H1 (cell line): ENCODE data around the gene LNPEP. TPM values are rescaled to one million over a fixed set of nuclear protein-coding genes. Genes with fewer than 3 reads are reported as not detected.

Experiments
- CTCF ChIA-PET: fragments of 300-600 bp; sonication (Branson Sonifier 250); formaldehyde crosslinking; loops from one replicate; lab custom pipeline; 2021; ENCODE audit not compliant: partially characterized antibody; lab: Charles Lee
- POLR2A ChIA-PET: fragments of 300-600 bp; sonication (Branson Sonifier 250); formaldehyde crosslinking; loops from one replicate; lab custom pipeline; 2021; ENCODE audit warnings: inconsistent platforms; ENCODE audit not compliant: partially characterized antibody; lab: Charles Lee
- DNase-seq, 2 experiments: peaks; one replicate each; pipeline versions ENCODE4 v3.0.0 to v3.0.0-alpha.2; 2010 to 2022; ENCODE audit warnings: low spot score in 2 of 2, low read depth in 1 of 2, mixed read lengths in 1 of 2
- FAIRE-seq: peaks from 2 replicates; lab custom pipeline; 2011; peaks lifted over from hg19 to GRCh38; lab: Jason Lieb, UNC
- H2AFZ ChIP-seq: 2 replicates; pipeline ENCODE4 v1.8.1; 2012; ENCODE audit warnings: low read length, inconsistent platforms
- H2AK5ac ChIP-seq: 2 replicates; pipeline ENCODE4 v1.6.1; 2013; ENCODE audit warnings: low read depth, low read length
- H2BK120ac ChIP-seq: replicated peaks from 2 replicates; pipeline ENCODE3; 2013; ENCODE audit warnings: low read depth, low read length, inconsistent platforms
- H2BK12ac ChIP-seq: 2 replicates; pipeline ENCODE4 v1.6.1; 2013; ENCODE audit warnings: low read depth, low read length
- H2BK15ac ChIP-seq: 2 replicates; pipeline ENCODE4 v1.6.1; 2013; ENCODE audit warnings: low read length
- H2BK20ac ChIP-seq: 2 replicates; pipeline ENCODE4 v1.6.1; 2013; ENCODE audit warnings: low read length
- H2BK5ac ChIP-seq: 2 replicates; pipeline ENCODE4 v1.6.1; 2013; ENCODE audit warnings: low read depth, low read length
- H3K14ac ChIP-seq: 2 replicates; pipeline ENCODE4 v1.6.1; 2013; ENCODE audit warnings: inconsistent platforms; ENCODE audit not compliant: insufficient read length
- H3K18ac ChIP-seq: 2 replicates; pipeline ENCODE4 v1.6.1; 2013; ENCODE audit warnings: low read length; ENCODE audit errors: extremely low read depth
- H3K23ac ChIP-seq: 2 replicates; pipeline ENCODE4 v1.6.1; 2013; ENCODE audit warnings: inconsistent platforms; ENCODE audit not compliant: insufficient read length
- H3K23me2 ChIP-seq: 2 replicates; pipeline ENCODE4 v1.6.1; 2013; ENCODE audit warnings: low read depth, low read length
- H3K27ac ChIP-seq: 2 replicates; pipeline ENCODE4 v1.6.1; 2011; ENCODE audit warnings: low read depth, low read length, inconsistent platforms
- H3K27me3 ChIP-seq, 4 experiments: replicated peaks in 1 of 4; 1 replicate in 1 of 4; 2 replicates in 3 of 4; pipeline versions ENCODE4 v1.6.1 to v1.8.1; 2011 to 2013; ENCODE audit warnings: low read length in 3 of 4, mild to moderate bottlenecking in 3 of 4, inconsistent platforms in 2 of 4, mixed read lengths in 2 of 4, moderate library complexity in 1 of 4; ENCODE audit not compliant: control insufficient read depth in 3 of 4, insufficient read depth in 3 of 4; ENCODE audit errors: extremely low read depth in 1 of 4
- H3K36me3 ChIP-seq, 4 experiments: 2 replicates each; pipeline versions ENCODE4 v1.6.1 to v1.8.1; 2011 to 2013; ENCODE audit warnings: mild to moderate bottlenecking in 4 of 4, low read length in 3 of 4, moderate library complexity in 2 of 4, control low read depth in 1 of 4, inconsistent platforms in 1 of 4; ENCODE audit not compliant: insufficient read depth in 4 of 4, control insufficient read depth in 2 of 4
- H3K4ac ChIP-seq: replicated peaks from 2 replicates; pipeline ENCODE3; 2013; ENCODE audit warnings: low read length, low read depth, mixed read lengths, inconsistent platforms; ENCODE audit not compliant: insufficient read length
- H3K4me1 ChIP-seq, 4 experiments: replicated peaks in 1 of 4; 1 replicate in 1 of 4; 2 replicates in 3 of 4; pipeline versions ENCODE4 v1.6.1 to v1.8.1; 2011 to 2013; ENCODE audit warnings: low read length in 3 of 4, inconsistent platforms in 2 of 4, mixed read lengths in 1 of 4; ENCODE audit not compliant: insufficient read depth in 4 of 4, control insufficient read depth in 3 of 4
- H3K4me2 ChIP-seq, 2 experiments: 2 replicates each; pipeline versions ENCODE4 v1.6.1 to v1.8.1; 2011 to 2013; ENCODE audit warnings: low read depth in 2 of 2, low read length in 2 of 2, control low read depth in 1 of 2, inconsistent platforms in 1 of 2, mild to moderate bottlenecking in 1 of 2; ENCODE audit not compliant: insufficient read depth in 1 of 2
- H3K4me3 ChIP-seq, 4 experiments: fragments of 200-600, 300-600 bp in 1 of 4; sonication (generic), shearing (Covaris generic), sonication (Bioruptor Twin) in 1 of 4; 2 replicates each; pipeline versions ENCODE4 v1.5.1 to v1.8.1; 2011 to 2016; ENCODE audit warnings: low read length in 4 of 4, low read depth in 3 of 4, control low read depth in 2 of 4, inconsistent platforms in 2 of 4, mild to moderate bottlenecking in 2 of 4, mixed read lengths in 1 of 4, moderate library complexity in 1 of 4; ENCODE audit not compliant: insufficient read depth in 2 of 4; ENCODE audit errors: extremely low read depth in 1 of 4
- H3K56ac ChIP-seq: replicated peaks from 2 replicates; pipeline ENCODE3; 2013; ENCODE audit warnings: low read depth, mild to moderate bottlenecking, mixed read lengths, low read length, inconsistent platforms; ENCODE audit not compliant: insufficient read length
- H3K79me1 ChIP-seq: 2 replicates; pipeline ENCODE4 v1.6.1; 2013; ENCODE audit warnings: low read depth, low read length, control low read depth
- H3K79me2 ChIP-seq, 2 experiments: 2 replicates each; pipeline versions ENCODE4 v1.6.1 to v1.8.1; 2012 to 2013; ENCODE audit warnings: low read length in 2 of 2, mild to moderate bottlenecking in 2 of 2, inconsistent platforms in 1 of 2; ENCODE audit not compliant: insufficient read depth in 2 of 2, control insufficient read depth in 1 of 2
- H3K9ac ChIP-seq, 4 experiments: replicated peaks in 1 of 4; 1 replicate in 1 of 4; 2 replicates in 3 of 4; pipeline versions ENCODE4 v1.6.1 to v1.8.1; 2011 to 2013; ENCODE audit warnings: low read depth in 3 of 4, low read length in 3 of 4, control low read depth in 2 of 4, mild to moderate bottlenecking in 2 of 4, moderate library complexity in 2 of 4, inconsistent platforms in 1 of 4; ENCODE audit errors: extremely low read depth in 1 of 4
- H3K9me3 ChIP-seq, 2 experiments: 2 replicates each; pipeline versions ENCODE4 v1.6.1 to v1.8.1; 2012 to 2013; ENCODE audit warnings: mild to moderate bottlenecking in 2 of 2, moderate library complexity in 2 of 2, control low read depth in 1 of 2, inconsistent platforms in 1 of 2, low read depth in 1 of 2, low read length in 1 of 2, mixed read lengths in 1 of 2; ENCODE audit not compliant: insufficient read depth in 2 of 2
- H4K20me1 ChIP-seq, 2 experiments: replicated peaks in 1 of 2; 2 replicates each; pipeline versions ENCODE3 to v1.8.1; 2011 to 2013; ENCODE audit warnings: inconsistent platforms in 2 of 2, low read length in 2 of 2, mild to moderate bottlenecking in 1 of 2; ENCODE audit not compliant: insufficient read depth in 2 of 2, control insufficient read depth in 1 of 2
- H4K5ac ChIP-seq: 2 replicates; pipeline ENCODE4 v1.6.1; 2013; ENCODE audit warnings: low read length, low read depth, mixed read lengths, inconsistent platforms; ENCODE audit not compliant: insufficient read length
- H4K8ac ChIP-seq: 2 replicates; pipeline ENCODE4 v1.8.0; 2013; ENCODE audit warnings: mild to moderate bottlenecking, moderate library complexity, low read length, inconsistent platforms; ENCODE audit not compliant: insufficient read depth; ENCODE audit errors: extremely low read depth
- H4K91ac ChIP-seq: replicated peaks from 2 replicates; pipeline ENCODE3; 2013; ENCODE audit warnings: low read length, mixed read lengths, inconsistent platforms; ENCODE audit not compliant: insufficient read length
- ASH2L ChIP-seq: fragments of 200-600, 300-600 bp; sonication (generic); IDR thresholded peaks from one replicate; pipeline ENCODE4 v1.7.1; 2017; ENCODE audit warnings: low read length
- CBX5 ChIP-seq: fragments of 300-800, 300-1000 bp; sonication (generic); IDR thresholded peaks from 2 replicates; pipeline ENCODE4 v1.7.1; 2016; ENCODE audit warnings: antibody characterized with exemption, low read length, low read depth
- CHD1 ChIP-seq: IDR thresholded peaks from 2 replicates; pipeline ENCODE4 v1.6.1; 2012; ENCODE audit warnings: low read depth, low read length, improper control_type of control experiment
- HDAC2 ChIP-seq, 2 experiments: fragments of 300-600 bp in 1 of 2; sonication (generic) in 1 of 2; IDR thresholded peaks; 2 replicates each; pipeline ENCODE4 v1.6.1; 2011 to 2012; ENCODE audit warnings: low read depth in 2 of 2, low read length in 2 of 2, mild to moderate bottlenecking in 2 of 2, moderate library complexity in 2 of 2, borderline replicate concordance in 1 of 2, inconsistent platforms in 1 of 2
- MAFK ChIP-seq: IDR thresholded peaks from 2 replicates; pipeline ENCODE4 v1.6.1; 2012; ENCODE audit warnings: low read depth, mild to moderate bottlenecking, improper control_type of control experiment, low read length
- PHF8 ChIP-seq: fragments of 200-600 bp; sonication (generic); conservative IDR thresholded peaks from 2 replicates; pipeline ENCODE4 v1.7.1; 2012; ENCODE audit warnings: low read depth, mild to moderate bottlenecking, inconsistent platforms, low read length, moderate library complexity
- RNF2 ChIP-seq: fragments of 200-900, 300-1000 bp; sonication (generic); IDR thresholded peaks from 2 replicates; pipeline ENCODE4 v1.7.1; 2016; ENCODE audit warnings: borderline replicate concordance, low read depth, mild to moderate bottlenecking, antibody characterized with exemption, low read length; ENCODE audit not compliant: poor library complexity, severe bottlenecking; ENCODE audit errors: missing control alignments
- SAP30 ChIP-seq: fragments of 300-600 bp; sonication (generic); IDR thresholded peaks from 2 replicates; pipeline ENCODE4 v1.7.1; 2012; ENCODE audit warnings: low read length, moderate library complexity, mild to moderate bottlenecking, inconsistent platforms; ENCODE audit not compliant: insufficient read depth, insufficient replicate concordance
- TEAD4 ChIP-seq: IDR thresholded peaks from 2 replicates; pipeline ENCODE4 v1.6.1; 2012; ENCODE audit warnings: low read depth, low read length, inconsistent platforms, mixed read lengths
- WGBS, 2 experiments: shearing (Covaris generic) in 1 of 2; methylation state at CpG; one replicate each; pipeline versions ENCODE4 v1.1.6 to v1.1.7; 2013 to 2015; ENCODE audit warnings: low lambda C conversion rate in 2 of 2, mixed read lengths in 2 of 2, inconsistent platforms in 1 of 2, low coverage in 1 of 2, missing lambda C conversion rate in 1 of 2; ENCODE audit not compliant: insufficient replicate concordance in 2 of 2, insufficient coverage in 1 of 2, insufficient read length in 1 of 2; ENCODE audit errors: extremely low coverage in 1 of 2, missing lambda C conversion rate in 1 of 2; 5-methylcytosine and 5-hydroxymethylcytosine counted together
- polyA plus RNA-seq, 7 experiments: library from polyadenylated mRNA; depleted of rRNA in 3 of 7; stranded (reverse) in 5 of 7; unstranded in 2 of 7; fragments of >200 nt in 5 of 7; fragments of 200-250 nt in 2 of 7; gene quantifications; 1 replicate in 5 of 7; 2 replicates in 1 of 7; 4 replicates in 1 of 7; pipeline versions ENCODE4 v1.2.1 to v1.2.3, GENCODE V29; 2011 to 2013; ENCODE audit warnings: missing spikeins in 2 of 7, mixed read lengths in 2 of 7
- total RNA-seq: library from RNA; stranded (reverse); fragmentation: NEBNext Ultra II Directional; extraction: Animal tissue kit (Norgen Biotek cat#: 25700); gene quantifications from 2 replicates; pipeline ENCODE4 v1.2.1, GENCODE V29; 2021
- TF ChIP-seq, protein P1 (sequence below): IDR thresholded peaks from 2 replicates; pipeline ENCODE4 v1.6.1; 2012; ENCODE audit warnings: low read length, inconsistent platforms

The LNPEP gene
- total and polyA plus RNA-seq, 2 of the 8 experiments (the other 6 are each of a cell fraction or from before 2014, with no cell fraction given), result 1.8 to 4.5 TPM

DNA sequence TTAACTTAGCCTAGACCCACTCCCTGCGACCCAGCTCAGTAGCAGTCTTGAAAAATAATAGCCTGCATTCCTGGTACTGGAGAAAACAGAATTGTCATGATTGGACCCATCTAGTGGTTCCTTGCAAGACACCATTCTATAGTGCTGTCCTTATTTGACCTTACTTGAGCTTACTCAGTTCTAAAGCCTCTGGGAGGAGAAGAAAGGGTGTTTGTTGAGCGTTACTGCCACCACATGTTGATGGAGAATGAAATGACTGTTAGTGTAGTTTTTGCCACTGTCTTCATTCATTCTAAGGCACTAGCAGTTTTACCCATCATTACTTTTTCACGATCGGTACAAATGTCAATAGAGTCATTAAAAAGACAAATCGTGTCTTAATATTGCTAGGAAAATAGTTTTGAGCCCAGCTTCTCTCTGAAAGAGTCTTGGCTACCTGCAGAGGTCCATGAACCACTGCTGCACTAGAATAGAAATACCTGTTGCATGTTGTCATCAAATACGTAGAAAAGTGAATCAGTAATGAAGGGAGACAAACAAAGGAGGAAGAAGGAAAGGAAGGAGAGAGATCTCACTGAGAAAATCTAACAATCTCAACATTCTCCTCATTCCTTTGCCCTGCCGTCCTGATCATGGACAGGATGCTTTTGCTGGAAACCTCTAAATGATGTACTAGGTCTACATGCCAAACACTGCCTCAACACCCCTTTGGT is 110.5 kb downstream of the LNPEP start:
- H3K18ac ChIP-seq, result no peak overlapping the region
- H3K4me2 ChIP-seq, result no peak overlapping the region
- 75% methylated on average over 7 of the region's 7 CpGs; no CpG with 5 or more reads in 1 of the 2 experiments for WGBS, 2 experiments
- no peaks in the 10 kb centered on the region for H3K36me3 ChIP-seq
- H2BK5ac ChIP-seq, result no peak overlapping the region
- no peak for FAIRE-seq
- H3K14ac ChIP-seq, result no peak overlapping the region
- H2BK12ac ChIP-seq, result no peak overlapping the region
- no peaks in the 10 kb centered on the region for H3K79me2 ChIP-seq
- no peaks in the 10 kb centered on the region for H3K27me3 ChIP-seq
- H3K9ac ChIP-seq, result no peak overlapping the region
- no peak overlapping the region for H4K91ac ChIP-seq
- H2AK5ac ChIP-seq, result no peak overlapping the region
- ChIA-PET CTCF (interaction anchor here (0.6 to 9.6 kb wide), 14 partner anchors 14 to 432 kb away, joined by 3 to 160 read pairs (median 4); partner anchors contain the start of gene LIX1), POLR2A (interaction anchor here (0.6 to 0.7 kb wide), 2 partner anchors 9 to 21 kb away, joined by 3 read pairs; no protein-coding TSS in a partner anchor)
- H3K79me1 ChIP-seq, result no peaks in the 10 kb centered on the region
- H4K5ac ChIP-seq, result no peak overlapping the region
- H3K4me1 ChIP-seq, result peaks cover 0 to 3% (median under 1%) of the 10 kb centered on the region in 4 experiments; a peak in 3 of 7 replicates
- H3K4me3 ChIP-seq, result no peak overlapping the region
- H3K27ac ChIP-seq, result no peak overlapping the region
- no peak overlapping the region for H2BK120ac ChIP-seq
- H3K4ac ChIP-seq, result no peak overlapping the region
- no peaks in the 10 kb centered on the region for H4K20me1 ChIP-seq
- no peak overlapping the region for H2AFZ ChIP-seq
- no peak for DNase-seq
- H3K9me3 ChIP-seq, result no peaks in the 10 kb centered on the region
- no peak overlapping the region for H3K56ac ChIP-seq
- no peak overlapping the region for H4K8ac ChIP-seq
- H2BK20ac ChIP-seq, result no peak overlapping the region
- H2BK15ac ChIP-seq, result no peak overlapping the region
- TF ChIP-seq HDAC2 (IDR thresholded peaks at IDR 0.05; ENCODE audit: borderline replicate concordance in 1 of 2, low read depth in 2 of 2, low read length in 2 of 2) (no peak), MAFK (no peak), ASH2L (no peak), CBX5 (no peak), CHD1 (no peak), TEAD4 (no peak), RNF2 (no peak), PHF8 (no peak), SAP30 (no peak)
- TF ChIP-seq, protein P1, sequence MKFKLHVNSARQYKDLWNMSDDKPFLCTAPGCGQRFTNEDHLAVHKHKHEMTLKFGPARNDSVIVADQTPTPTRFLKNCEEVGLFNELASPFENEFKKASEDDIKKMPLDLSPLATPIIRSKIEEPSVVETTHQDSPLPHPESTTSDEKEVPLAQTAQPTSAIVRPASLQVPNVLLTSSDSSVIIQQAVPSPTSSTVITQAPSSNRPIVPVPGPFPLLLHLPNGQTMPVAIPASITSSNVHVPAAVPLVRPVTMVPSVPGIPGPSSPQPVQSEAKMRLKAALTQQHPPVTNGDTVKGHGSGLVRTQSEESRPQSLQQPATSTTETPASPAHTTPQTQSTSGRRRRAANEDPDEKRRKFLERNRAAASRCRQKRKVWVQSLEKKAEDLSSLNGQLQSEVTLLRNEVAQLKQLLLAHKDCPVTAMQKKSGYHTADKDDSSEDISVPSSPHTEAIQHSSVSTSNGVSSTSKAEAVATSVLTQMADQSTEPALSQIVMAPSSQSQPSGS, result no peak
- TF ChIP-seq, all 59 proteins: peak for 0
- Histone ChIP-seq H3K23ac (no peak overlapping the region), H3K23me2 (peaks cover 4% of the 10 kb centered on the region; the same call in 1 of the 2 replicates)
